Measurements from ENCODE around the gene TNIP1.

TNIP1 gene

DNA sequence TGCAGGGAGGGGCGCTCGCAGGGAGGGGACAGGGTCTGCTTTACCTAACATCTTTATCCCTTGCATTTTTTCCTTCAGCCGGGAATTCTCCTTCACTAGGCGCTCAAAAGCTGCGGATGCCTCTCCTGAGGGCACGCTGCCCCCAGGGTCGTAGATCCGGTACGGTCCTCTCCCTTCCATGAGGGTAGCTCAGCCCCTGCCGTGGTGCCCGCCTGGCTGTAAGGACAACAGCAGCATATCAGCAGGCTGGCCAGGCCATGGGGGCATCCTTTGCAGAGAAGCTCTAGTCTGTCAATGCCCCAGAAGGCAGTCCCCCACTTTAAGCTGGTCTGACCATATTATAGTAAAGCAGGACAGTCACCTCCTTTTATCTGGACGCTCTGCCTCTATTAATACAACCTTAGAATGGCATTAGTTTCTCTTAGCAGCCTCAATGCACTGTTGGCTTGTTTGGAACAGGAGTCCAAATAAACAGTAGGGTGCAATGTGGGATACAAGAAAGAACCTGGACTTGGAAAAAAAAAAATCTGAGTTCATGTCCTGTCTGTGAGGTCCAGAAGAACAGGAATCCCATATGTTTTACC, 15.8 kb downstream of the TNIP1 start:
- no peak for DNase-seq (ENCODE audit: low read depth)

DNA sequence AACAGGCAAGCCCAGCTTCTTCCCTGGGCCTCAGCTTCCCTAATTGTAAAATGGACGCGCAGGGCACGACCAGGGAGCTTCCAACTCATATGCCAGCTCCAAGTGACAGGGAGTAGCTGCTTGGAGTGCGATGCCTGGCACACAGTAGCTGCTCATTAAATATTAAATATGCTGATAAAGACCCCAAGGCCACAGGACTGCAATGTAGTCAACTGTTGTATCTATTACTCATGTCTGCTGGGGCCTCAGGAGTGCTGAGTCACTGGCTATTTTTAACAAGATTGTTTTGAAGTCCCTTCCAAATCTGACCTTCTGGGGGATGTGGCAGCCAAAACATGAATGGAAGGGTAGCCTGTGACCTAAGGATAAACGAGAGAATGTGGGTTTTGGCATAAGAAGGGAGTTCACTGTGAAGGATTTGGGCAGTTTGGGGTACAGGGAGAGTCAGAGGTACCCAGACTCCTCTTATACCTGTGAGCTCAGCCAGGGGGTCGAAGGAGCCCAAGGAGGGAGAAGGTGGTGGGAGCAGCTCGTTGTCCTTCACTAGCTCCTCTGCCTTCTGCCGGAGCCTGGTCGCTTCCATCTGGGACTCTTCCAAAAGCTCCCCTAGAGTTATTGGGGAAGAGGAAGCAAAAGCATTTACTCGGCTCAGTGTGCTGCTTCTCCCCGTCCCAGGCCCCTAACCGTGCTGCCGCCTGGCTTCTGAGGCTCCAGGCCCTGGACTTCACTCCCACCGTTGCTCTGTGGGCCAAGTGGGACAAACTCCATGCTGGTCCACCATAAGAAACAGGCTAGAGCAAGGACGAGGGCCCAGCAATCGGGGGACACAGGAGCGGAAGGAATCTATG, 17.5 kb downstream of the TNIP1 start:
- no peak for DNase-seq (ENCODE audit: low read depth)

DNA sequence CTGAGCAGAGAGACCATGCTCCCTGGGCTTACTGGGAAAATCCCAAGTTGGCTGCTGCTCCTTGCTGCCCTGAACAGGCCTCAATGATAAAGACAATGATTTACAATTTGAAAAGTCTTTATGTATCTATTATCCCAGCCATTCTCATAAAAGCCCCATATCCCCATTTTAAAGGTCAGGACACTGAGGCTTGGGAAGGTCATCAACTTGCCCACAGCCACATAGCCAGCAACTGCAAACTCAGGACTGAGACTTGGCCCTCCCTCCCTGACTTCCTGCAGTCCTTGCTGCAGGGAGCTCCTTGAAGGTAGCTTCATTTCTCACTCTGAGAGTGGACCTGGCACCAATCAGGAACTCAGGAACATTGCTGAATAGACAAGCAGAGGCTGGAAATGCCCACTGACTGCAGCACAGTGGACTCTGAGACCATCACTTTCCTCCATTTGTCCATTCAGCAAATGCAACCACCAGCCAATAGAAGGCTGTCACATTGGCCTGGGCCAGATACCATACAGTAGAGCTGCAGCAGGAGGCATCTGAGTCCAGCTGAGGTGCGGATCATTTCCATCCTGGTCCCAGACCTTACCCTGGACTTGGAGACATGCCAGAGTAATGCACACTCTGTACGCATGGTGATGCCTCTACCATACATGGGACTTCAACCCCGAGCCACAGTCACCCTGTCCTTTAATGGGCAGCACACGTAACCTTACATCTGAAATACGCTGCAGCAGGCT, 18.3 kb downstream of the TNIP1 start:
- DNase-seq (ENCODE audit: low read depth) = no peak

DNA sequence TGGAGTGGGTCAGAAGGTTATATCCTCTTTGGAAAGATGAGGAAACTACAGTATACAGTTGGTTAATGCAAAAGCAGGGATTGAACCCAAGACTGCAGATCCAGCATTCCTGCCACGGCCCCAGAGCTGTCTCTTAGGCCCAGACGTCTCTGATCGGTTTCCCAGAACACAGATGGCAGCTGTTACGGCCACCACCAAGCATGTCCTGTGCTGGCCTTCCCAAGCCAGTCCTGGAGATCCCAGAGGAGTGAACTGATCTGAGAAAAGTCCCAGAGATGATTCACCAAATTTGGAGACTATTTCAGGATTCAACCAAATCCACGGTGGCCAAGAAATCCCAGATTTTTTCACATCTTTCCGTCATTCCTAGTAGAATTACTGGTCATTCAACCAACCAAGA, 20.1 kb downstream of the TNIP1 start:
- DNase-seq (ENCODE audit: low read depth) = no peak

DNA sequence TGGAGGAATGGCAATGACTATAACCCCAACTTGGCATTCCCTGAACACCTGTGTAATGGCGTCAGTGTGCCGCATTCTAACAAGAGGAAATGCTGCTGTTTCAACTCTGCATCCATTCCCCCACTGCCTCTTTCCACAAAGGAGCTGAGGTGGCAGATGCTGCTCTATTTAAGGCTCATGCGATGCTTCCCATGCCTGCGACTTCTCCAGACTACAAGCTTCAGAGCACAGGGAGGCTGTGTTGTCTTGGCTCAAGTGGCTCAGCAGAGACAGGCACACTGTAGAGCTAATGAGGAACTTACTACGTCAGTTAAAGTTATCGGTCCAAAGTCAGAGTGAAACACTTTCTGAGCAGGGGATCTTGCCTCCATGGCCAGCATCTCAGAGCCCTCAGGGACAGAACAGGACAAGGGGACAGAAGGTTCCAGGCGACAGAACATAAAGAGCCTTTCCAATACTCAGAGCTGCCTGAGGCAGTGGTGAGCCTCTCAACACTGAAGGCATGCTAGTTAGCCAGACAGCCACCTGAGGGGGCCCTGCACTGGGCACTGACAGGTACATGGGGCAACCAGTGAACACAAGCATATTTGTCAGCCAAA, 21.8 kb downstream of the TNIP1 start:
- no peak for DNase-seq (ENCODE audit: low read depth)

DNA sequence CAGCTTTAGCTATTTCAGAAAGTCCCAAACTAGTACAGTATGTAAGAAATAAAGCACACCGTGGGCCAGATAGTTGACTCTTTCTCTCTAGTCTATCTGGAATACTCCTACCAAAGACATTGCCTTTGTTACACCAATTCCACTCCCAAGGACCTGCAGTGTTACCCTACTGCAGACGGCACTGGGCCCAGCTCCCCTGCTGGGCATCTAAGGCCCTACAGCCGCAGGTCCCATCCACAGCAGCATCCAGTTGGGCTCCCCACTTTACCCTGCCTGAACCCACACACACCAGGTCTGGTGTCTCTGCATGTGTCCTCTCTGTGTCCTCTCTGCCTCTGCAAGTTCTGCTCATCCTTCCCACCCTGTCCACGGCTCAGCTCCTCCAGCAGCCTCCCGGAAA, 22.5 kb downstream of the TNIP1 start:
- no peak for DNase-seq (ENCODE audit: low read depth)

DNA sequence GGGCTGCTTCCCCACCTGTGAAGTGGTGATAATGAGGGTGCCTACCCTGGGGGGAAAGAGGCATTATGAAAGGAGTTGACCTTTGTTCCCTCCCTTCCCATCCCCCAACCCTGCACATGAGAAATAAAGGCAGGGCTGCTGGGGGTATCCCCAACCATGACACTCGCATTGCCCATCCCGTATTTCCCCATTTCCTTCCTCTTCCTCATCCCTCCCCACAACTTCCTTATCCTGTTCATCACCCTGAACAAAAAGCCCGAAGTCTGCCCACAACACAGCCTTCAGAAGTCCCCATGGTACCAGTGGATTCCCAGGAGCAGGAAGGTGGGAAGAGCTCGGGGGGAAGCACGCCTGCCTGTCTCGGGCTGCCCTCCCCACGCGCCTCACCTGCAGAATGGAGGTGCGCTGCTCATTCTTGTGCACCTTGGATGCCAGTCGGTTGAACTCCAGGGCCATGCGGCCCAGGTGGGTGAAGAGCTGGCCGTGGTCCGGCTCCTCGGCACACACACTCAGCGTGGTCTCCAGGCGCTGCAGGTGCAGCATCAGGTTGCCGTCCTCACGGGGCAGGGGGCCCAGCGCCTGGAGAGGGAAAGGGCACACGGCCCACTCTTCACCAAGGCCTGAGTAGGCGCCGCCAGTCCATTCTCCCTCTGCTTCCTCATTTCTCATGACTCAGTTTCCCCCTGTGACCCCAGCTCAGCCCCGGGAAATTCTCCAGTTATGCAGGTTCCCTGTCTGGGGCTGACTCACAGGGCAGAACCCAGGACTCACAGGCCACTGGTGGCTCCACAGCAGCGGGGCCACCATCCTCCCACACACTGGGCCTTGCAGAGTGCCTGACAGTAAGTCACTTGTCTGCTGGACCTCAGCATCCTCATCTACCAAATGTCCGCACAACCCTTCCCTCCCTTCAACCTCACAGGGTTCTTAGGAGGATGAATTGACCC, 24.2 kb downstream of the TNIP1 start:
- no peak for DNase-seq (ENCODE audit: low read depth)

DNA sequence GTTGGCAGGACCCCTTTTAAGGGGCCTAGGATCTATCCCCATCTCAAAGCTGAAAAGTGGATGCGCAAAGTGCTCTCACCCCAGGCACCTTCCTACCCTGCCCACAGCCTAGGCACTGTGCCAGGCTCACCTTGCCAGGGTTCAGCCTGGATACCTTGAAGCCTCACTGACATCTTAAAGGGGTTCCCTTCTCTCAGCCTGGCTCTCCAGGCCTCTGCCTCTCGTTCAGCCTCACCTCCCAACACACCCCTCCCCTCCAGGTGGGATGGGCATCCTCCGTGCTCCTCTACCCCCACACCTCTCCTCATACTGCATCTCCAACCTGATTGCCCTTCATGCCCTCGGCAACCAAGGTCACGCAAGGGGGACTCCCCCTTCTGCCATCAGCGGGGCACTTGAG, 25.5 kb downstream of the TNIP1 start:
- DNase-seq (ENCODE audit: low read depth) = no peak

DNA sequence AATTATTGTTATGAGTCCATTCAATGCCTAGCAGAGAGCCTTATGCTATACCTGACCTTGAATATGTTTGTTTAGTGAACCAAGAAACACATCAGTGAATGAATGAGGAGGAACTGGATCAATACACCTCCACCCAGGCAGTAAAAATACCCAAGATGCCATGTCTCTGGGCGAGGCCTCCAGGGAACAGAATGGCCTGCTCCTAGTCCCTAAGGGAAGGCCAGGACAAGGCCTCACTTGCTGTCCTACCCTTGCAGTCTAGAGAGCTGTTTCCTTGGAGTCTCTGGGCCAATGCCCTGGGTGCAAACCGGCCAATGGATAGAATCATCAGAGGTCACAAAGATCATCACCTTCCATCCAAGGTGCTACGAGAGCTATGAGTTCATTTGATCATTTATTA, 26.1 kb downstream of the TNIP1 start:
- no peak for DNase-seq (ENCODE audit: low read depth)

DNA sequence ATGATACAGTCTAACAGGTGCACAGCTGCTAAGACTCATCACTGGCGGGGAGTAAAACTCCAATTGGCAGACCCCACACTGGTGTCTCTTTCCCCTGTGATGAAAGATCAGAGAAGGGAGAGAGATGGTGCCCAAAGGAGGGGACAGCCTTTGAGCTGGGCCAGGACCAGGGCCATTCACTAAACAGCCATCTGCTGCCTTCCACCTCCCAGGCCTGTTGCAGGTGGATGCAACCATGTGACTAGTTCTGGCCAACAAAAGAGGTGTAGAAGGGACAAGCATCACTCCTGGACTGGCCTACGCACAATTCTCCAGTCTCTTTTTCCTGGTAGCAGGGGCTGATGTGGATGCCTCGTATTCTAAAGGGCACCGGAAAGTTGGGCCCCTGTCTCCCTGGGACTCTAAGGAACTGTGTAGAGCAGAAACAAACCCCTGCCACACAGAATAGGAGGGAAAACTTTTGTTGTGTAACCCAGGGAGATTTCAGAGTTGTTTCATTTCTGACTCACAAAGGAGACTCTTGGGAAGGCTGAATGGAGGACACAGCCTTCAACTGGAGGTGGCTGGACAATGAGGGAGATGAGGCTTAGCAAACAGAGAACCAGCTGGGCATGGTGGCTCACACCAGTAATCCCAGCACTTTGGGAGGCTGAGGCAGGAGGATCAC, 26.9 kb downstream of the TNIP1 start:
- DNase-seq (ENCODE audit: low read depth) = no peak

DNA sequence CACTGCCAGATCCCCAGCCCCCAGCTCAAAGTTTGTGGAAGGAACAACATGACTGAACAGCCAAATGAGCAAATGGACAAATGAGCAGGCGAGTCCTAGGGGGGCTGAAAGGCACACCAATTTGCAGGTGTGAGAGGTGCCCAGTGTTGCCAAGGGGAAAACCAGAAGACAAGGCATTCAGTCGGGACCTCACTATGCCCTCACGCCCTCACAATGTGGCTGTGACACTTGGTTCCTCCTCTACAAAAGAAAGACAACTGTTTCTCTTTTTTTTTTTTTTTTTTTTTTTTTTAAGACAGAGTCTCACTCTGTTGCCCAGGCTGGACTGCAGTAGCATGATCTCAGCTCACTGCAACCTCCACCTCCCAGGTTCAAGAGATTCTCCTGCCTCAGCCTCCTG, 28.0 kb downstream of the TNIP1 start:
- DNase-seq (ENCODE audit: low read depth) = no peak

DNA sequence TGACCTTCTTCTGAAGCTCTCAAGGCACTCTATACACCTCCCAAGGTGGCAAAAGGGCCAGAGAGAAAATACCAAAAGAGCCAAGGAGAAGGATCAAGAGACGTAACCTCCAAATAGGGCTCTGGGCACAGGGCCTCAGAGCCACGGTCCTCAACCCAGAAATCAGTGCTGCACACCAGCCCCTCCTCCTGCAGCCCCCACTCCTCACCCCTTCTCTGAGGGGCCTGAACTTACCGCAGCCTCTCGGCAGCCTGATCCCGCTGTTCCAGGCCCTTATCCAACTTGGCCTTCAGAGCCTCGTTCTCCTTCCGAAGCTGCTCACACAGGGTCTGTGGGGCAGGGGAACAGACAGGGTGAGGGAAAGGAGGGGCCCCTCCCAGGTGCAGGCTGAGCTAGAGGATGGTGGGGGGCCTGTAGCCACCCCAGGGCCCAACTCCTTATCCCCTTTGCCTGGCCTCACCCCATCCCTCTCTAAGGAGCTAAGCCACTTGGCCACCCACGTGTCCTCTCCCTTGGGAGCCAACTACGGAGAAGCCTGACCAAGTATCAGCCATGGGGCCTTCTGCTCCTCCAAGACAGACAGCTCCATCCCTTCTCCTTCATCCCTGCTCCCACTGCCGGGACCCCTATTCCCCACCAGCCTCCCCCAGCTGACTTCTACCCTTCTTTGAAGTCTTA, 28.8 kb downstream of the TNIP1 start:
- no peak for DNase-seq (ENCODE audit: low read depth)

DNA sequence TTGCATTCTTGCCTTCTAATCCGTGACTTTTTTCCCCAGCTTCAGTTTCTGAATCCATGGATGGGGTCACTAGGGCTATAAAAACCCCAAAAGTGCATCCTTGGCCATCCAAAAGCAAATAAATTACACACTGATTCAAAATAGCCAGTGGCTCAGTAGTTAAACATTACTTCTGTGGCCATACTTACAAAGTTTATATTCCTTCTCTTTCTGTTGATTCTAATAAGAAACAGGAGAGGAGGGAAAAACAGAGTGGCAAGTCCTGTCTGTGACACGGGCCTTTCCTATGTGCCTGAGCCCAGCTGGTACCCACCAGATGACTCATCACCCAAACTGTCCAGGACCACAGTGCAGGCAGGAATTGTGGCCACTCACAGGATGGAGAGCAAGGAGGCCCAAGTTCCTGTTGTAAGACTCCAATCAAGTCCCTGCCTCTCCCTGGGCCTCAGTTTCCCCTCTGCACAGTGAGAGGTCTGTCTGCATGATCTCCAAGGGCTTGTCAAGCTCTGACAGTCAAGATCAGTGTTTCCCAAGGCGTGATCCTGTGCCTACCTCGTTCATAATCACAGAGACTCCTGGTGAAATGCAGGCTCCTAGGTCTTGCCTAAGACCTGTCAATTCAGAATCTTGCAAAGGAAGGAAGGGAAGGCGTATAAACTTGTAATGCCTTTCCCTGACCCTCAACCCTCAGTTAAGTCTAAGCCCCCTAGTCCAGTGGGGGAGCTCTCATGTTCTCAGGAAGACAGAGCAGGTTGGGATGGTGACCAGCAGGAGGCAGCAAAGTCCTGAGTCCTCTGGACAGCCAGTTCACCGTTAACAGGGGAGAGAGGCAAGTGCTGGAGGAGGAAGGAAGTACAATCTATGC, 29.5 kb downstream of the TNIP1 start:
- DNase-seq (ENCODE audit: low read depth) = peak; percentile 56

DNA sequence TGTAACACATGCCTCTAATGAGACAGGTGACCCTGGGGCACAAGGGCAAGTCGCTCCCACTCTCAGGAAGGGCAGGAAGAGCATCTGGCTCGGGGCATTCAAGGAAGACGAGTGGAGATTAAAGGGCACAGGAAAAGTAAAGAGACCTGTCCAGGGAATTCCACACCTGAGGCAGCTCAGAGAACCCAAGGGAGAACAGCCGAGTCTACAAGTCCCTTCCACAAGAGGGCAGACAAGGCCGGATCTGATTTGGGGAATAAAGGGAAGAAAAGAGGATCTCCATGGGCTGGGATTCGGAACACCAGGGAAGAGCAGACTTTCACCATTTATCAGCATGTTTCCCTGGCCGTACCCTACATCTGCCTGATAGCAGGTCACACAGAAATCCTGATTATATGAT, 32.3 kb downstream of the TNIP1 start:
- no peak for DNase-seq (ENCODE audit: low read depth)

DNA sequence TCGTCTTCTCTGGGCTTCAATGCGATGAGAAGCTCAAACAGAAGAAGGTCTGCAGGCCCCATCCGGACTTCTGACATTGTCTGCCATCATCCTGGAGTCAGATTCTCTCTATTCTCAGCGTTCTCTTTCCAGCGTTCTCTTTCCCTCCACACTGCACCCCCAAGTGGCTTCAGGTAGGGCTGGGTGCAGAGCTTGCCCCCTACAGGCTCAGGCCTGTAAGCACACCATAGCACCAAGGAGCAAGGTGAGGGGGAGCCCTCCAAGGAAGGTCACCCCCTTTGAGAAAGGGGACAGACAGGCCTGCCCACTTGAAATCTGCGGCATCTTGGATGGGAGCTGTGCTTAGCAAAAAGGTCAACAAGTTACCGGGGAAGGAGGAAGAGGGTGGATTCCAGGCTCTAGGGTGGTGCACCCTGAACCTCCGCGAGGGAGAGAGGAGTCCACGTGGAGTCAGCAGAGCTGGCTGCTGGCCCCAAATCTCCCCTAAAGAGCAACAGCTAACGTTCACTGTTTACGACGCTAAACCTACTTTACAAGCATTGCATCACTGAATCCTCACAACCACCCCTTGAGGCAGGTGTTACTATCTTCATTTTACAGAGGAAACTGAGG, 32.9 kb downstream of the TNIP1 start:
- DNase-seq (ENCODE audit: low read depth) = no peak

DNA sequence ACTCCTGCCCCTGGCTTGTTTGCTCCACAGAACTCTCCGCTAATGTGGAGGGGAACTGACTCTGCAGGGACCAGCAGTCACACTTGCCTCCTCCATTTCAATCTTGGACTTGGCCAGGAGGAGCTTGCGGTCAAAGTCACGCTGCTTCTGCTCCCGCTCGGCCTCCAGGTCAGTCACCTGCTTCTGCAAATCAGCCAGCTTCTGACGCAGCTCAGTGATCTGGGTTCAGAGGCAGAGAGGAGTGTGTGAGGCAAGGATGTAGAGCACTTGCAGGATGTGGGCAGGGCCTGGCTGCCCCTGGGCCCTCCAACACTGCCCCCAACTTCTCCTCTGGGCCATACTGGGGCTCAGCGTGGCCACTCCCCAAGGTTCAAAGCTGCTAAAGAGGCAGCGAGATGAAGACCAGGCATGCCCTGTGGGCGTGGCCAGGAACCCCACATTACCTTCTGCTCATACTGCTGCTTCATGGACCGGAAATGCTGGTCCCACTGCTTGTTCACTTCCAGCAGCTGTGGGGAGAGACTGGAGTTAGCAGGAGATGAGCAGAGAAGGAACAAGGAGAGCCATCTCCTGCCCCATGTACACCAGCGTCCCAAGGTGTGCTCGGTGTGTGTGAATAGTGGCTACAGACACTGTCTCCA, 38.3 kb downstream of the TNIP1 start:
- DNase-seq (ENCODE audit: low read depth) = no peak

DNA sequence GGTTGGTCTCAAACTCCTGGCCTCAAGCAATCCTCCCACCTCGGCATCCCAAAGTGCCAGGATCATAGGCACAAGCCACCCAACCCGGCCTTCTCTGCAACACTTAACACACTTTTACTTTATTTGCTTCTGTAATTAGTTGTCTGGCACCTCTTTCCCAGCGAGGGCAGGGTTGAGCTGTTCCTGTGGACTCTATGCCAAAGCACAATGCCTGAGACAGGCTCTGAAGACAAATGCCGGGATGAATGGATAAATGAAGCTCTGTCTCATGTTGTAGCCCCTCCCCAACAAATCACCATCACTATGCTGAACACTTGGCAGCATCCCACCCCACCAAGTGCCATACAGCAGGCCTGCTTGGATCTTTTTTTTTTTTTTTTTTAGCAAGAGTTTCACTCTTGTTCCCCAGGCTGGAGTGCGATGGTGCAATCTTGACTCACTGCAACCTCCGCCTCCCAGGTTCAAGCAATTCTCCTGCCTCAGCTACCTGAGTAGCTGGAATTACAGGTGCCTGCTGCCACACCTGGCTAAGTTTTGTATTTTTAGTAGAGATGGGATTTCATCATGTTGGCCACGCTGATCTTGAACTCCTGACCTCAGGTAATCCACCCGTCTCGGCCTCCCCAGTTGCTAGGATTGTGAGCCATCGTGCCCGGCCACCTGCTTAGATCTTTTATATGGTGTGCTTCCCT, 39.1 kb downstream of the TNIP1 start:
- no peak for DNase-seq (ENCODE audit: low read depth)

DNA sequence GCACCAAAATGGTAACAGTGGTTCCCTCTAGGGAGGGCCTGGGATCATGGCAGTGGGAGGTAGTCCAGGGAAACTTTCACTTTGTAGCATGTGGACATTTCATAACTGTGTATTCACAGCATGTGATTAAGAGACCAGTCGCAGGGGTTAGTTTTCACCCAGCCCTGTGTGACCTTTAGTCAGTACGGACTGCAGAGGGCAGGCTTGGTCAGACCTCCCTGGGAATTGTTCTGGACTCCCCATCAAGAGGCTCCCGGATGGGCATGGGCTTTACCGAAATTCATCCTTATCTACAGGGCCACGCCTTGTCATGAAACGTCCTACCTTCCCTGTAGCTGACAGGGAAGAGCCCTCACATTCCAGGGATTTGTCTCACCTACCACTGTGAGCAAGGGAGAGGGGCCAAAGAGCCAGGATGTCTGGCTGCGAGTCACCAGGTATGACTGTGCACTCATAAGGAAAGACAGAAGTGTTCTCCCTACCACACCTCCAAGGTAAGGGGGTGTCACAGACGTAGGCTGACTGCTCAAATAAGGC, 40.6 kb downstream of the TNIP1 start:
- DNase-seq (ENCODE audit: low read depth) = no peak
